Measurements from ENCODE around the gene NPTX1.

Gene NPTX1, protein sequence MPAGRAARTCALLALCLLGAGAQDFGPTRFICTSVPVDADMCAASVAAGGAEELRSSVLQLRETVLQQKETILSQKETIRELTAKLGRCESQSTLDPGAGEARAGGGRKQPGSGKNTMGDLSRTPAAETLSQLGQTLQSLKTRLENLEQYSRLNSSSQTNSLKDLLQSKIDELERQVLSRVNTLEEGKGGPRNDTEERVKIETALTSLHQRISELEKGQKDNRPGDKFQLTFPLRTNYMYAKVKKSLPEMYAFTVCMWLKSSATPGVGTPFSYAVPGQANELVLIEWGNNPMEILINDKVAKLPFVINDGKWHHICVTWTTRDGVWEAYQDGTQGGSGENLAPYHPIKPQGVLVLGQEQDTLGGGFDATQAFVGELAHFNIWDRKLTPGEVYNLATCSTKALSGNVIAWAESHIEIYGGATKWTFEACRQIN

DNA sequence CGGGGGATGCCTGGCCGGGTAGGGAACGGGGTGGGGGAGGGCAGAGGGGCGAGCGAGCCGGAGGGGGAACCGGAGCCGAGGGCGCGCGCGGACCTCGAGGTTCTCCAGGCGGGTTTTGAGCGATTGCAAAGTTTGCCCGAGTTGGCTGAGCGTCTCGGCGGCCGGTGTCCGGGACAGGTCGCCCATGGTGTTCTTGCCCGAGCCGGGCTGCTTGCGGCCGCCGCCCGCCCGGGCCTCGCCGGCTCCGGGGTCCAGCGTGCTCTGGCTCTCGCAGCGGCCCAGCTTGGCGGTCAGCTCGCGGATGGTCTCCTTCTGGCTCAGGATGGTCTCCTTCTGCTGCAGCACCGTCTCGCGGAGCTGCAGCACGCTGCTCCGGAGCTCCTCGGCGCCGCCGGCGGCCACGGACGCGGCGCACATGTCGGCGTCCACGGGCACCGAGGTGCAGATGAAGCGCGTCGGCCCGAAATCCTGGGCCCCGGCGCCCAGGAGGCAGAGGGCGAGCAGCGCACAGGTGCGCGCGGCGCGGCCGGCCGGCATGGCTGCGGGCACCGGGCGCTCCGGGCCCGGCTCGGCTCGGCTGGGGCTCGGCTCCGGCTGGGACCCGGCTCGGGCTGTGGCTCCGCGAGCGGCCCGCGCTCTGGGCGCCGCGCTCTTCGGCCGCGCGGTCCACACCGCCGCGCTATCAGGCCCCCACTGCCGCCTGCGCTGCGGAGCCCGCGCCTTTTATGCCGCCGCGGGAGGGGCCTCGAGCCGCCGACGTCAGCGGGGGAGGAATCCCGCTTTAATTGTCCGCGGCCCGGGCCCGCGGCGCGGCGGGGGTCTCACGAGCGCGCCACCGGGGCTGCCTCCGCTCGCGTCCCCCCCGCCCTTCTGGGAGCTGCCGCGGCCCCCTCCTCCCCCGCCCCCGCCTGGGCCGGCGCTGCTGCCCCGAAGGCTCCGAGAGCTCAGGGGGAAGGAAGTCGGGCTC lies at the start of gene NPTX1:
TSS of gene NPTX1 (minus strand) at position 698 of the 967 bp plus-strand sequence. CDS start at position 537, 161 bp downstream.
- no peak within 1 kb of the TSS for H3K27ac ChIP-seq (ENCODE audit: low read depth in 2 of 2, low read length in 2 of 2)
- no peaks in the 10 kb centered on the region for H3K36me3 ChIP-seq (ENCODE audit: control insufficient read depth in 2 of 2, insufficient read depth in 2 of 2, low read length in 2 of 2)
- peak within 1 kb of the TSS in 1 of 2 donors; percentile 20 for H3K4me3 ChIP-seq (ENCODE audit: low read length in 2 of 2)
- no peaks in the 10 kb centered on the region for H3K9me3 ChIP-seq (ENCODE audit: control insufficient read depth in 2 of 2, low read length in 2 of 2)
- H3K4me1 ChIP-seq (ENCODE audit: control insufficient read depth in 2 of 2, insufficient read depth in 2 of 2, low read length in 2 of 2) = peaks cover 5 to 8% of the 10 kb centered on the region in 2 donors
- H3K9ac ChIP-seq (ENCODE audit: low read depth in 1 of 2, low read length in 2 of 2) = no peak within 1 kb of the TSS
- H3K27me3 ChIP-seq (ENCODE audit: control insufficient read depth in 2 of 2, insufficient read depth in 2 of 2, low read length in 2 of 2) = peaks cover 51 to 52% of the 10 kb centered on the region in 2 donors

DNA sequence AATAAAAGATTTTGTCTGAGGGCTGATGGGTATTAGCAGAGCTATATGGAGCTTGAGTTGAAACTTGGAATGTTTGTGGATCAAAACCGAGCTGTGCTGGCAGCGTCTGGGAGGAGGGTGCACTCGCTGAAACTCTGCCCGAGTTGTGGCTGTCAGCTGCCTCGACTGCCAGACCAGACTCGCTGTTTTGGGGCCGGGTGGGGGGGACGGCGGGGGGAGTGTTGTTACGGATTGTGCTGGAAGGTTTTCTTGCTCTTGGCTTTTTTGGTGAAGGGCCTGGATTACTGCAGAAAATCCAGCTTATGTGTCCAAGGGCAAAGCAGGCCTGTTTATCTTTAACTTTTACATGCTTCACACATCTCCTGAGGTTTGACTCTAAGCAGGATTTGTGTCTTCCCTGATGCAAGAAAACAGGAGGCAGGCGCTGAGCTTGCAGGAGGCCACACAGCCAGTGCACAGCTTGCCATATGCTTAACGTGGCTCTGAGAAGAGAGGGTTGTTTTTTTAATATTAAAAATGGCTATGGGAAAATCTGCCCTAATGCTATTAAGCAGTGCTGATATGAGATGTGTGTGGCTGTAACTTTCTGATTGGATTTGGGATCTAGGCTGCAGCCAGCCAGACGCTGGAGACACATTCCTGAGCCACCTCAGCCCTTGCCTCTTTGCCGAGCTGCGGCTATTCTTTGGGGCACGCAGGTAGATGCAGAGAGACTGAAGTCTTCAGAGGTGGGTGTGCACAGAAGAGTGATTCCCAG lies 47.7 kb upstream of the NPTX1 start:
- H3K27ac ChIP-seq (ENCODE audit: low read depth in 2 of 2, low read length in 2 of 2) = no peak overlapping the region

DNA sequence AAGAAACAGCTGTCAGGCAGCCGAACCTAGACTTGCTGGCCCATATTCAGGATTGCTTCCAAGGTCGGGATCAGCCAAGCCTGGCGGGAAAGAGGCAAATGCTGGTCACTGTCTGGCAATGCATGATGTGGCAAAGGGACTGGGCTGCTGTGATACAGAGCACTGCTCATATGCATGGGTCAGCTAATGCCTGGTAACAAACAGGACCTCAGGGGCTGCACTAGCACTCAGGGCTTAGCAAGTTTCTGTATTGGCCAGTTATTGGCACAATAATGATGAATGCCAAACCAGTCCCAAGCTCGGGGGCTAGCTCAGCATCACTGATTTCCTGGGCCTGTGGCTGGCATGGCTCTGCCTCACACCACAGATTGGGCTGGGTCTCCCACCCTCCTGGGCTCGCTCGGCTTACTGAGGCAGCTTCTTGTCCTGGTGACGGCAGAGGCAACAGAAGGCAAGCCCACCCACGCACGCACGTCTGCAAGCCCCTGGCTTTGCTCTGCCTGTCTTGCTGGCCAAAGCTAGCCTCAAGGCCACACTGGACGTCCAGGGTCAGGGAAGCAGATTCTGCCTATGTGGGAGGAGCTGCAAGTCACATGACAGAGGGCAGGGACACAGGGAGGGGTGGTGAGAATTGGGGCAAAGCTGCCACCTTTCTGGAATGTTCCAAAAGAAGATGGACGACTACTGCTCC lies 46.8 kb upstream of the NPTX1 start:
- Histone ChIP-seq H3K9ac (ENCODE audit: low read depth in 1 of 2, low read length in 2 of 2) (no peak overlapping the region), H3K27me3 (ENCODE audit: control insufficient read depth in 2 of 2, insufficient read depth in 2 of 2, low read length in 2 of 2) (peaks cover 11 to 16% of the 10 kb centered on the region in 2 donors), H3K4me1 (ENCODE audit: control insufficient read depth in 2 of 2, insufficient read depth in 2 of 2, low read length in 2 of 2) (no peaks in the 10 kb centered on the region), H3K4me3 (ENCODE audit: low read length in 2 of 2) (no peak overlapping the region), H3K36me3 (ENCODE audit: control insufficient read depth in 2 of 2, insufficient read depth in 2 of 2, low read length in 2 of 2) (no peaks in the 10 kb centered on the region), H3K27ac (ENCODE audit: low read depth in 2 of 2, low read length in 2 of 2) (no peak overlapping the region), H3K9me3 (ENCODE audit: control insufficient read depth in 2 of 2, low read length in 2 of 2) (no peaks in the 10 kb centered on the region)

More for the DNA sequence above, 47.7 kb upstream of the NPTX1 start:
- Histone ChIP-seq H3K9ac (ENCODE audit: low read depth in 1 of 2, low read length in 2 of 2) (no peak overlapping the region), H3K4me3 (ENCODE audit: low read length in 2 of 2) (no peak overlapping the region), H3K4me1 (ENCODE audit: control insufficient read depth in 2 of 2, insufficient read depth in 2 of 2, low read length in 2 of 2) (no peaks in the 10 kb centered on the region), H3K9me3 (ENCODE audit: control insufficient read depth in 2 of 2, low read length in 2 of 2) (no peaks in the 10 kb centered on the region), H3K27me3 (ENCODE audit: control insufficient read depth in 2 of 2, insufficient read depth in 2 of 2, low read length in 2 of 2) (peaks cover 11 to 18% of the 10 kb centered on the region in 2 donors), H3K36me3 (ENCODE audit: control insufficient read depth in 2 of 2, insufficient read depth in 2 of 2, low read length in 2 of 2) (no peaks in the 10 kb centered on the region)

DNA sequence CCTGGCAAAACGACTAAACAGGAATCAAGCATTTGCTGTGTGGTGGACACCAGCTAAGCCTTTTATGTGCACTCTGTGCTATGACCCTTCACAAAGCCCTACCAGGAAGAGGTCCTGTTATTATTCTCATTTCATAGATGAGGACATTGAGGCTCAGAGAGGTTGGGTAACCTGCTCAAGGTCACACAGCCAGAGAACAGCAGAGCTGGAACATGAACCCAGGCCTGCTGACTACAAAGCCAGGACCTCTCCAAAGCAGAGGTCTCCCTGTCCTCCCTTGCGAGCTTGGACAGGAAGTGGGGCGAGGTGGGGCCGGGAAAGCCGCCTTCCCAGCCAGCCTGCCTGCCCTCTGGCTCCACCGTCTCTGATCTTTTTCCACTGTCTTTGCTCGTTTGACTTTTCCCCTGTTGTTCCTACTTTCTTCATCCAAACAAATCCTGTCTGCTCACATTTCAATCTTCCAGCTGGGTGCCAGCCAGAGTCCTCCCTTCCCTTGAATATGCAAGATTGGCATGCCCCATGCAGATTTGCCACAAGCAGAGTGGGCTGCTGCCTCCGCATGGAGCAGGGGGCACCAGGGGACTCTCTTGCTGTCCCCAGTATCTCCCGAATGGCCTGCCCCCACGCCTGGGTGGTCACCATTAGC lies 44.5 kb upstream of the NPTX1 start:
- H3K9ac ChIP-seq (ENCODE audit: low read depth in 1 of 2, low read length in 2 of 2) = no peak overlapping the region
- no peak overlapping the region for H3K27ac ChIP-seq (ENCODE audit: low read depth in 2 of 2, low read length in 2 of 2)
- no peaks in the 10 kb centered on the region for H3K36me3 ChIP-seq (ENCODE audit: control insufficient read depth in 2 of 2, insufficient read depth in 2 of 2, low read length in 2 of 2)
- no peaks in the 10 kb centered on the region for H3K4me1 ChIP-seq (ENCODE audit: control insufficient read depth in 2 of 2, insufficient read depth in 2 of 2, low read length in 2 of 2)
- H3K27me3 ChIP-seq (ENCODE audit: control insufficient read depth in 2 of 2, insufficient read depth in 2 of 2, low read length in 2 of 2) = peaks cover 2 to 3% of the 10 kb centered on the region in 2 donors
- H3K9me3 ChIP-seq (ENCODE audit: control insufficient read depth in 2 of 2, low read length in 2 of 2) = no peaks in the 10 kb centered on the region
- no peak overlapping the region for H3K4me3 ChIP-seq (ENCODE audit: low read length in 2 of 2)

DNA sequence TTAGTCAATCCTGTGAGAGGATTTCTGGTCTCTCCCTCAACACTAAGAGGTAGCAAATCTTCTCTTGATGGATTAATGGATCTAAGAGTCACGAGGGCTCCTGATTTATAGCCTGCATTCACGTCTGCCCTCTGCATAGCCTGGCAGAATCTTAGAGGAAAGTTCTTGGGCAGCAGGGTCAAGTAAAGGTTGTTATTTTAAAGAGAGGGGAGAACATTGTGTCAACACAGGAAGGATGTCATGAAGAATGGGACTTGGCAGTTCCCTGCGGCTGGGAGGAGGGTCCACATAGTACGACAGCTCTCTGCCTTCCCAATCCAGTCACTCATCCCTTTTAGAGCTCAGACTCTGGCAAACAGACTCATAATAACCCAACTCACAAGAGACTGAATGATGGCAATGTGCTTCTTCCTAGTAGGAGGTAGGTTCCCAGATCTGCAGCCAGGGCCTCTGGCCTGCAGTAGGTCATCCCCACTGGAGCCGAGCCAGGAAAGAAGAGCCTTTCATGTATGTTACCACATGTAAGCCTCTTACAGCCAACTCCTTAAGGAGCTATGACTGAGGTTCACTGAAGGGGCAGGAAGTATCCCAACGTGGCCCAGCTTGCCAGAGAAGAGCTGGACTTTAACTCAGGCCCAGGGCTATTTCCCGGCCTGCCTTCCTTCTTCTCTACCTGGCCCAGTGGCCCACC lies 42.8 kb upstream of the NPTX1 start:
- Histone ChIP-seq H3K4me1 (ENCODE audit: control insufficient read depth in 2 of 2, insufficient read depth in 2 of 2, low read length in 2 of 2) (no peaks in the 10 kb centered on the region), H3K27me3 (ENCODE audit: control insufficient read depth in 2 of 2, insufficient read depth in 2 of 2, low read length in 2 of 2) (peaks cover 0 to 2% of the 10 kb centered on the region in 2 donors), H3K4me3 (ENCODE audit: low read length in 2 of 2) (no peak overlapping the region), H3K9me3 (ENCODE audit: control insufficient read depth in 2 of 2, low read length in 2 of 2) (no peaks in the 10 kb centered on the region), H3K36me3 (ENCODE audit: control insufficient read depth in 2 of 2, insufficient read depth in 2 of 2, low read length in 2 of 2) (no peaks in the 10 kb centered on the region), H3K27ac (ENCODE audit: low read depth in 2 of 2, low read length in 2 of 2) (no peak overlapping the region), H3K9ac (ENCODE audit: low read depth in 1 of 2, low read length in 2 of 2) (no peak overlapping the region)

DNA sequence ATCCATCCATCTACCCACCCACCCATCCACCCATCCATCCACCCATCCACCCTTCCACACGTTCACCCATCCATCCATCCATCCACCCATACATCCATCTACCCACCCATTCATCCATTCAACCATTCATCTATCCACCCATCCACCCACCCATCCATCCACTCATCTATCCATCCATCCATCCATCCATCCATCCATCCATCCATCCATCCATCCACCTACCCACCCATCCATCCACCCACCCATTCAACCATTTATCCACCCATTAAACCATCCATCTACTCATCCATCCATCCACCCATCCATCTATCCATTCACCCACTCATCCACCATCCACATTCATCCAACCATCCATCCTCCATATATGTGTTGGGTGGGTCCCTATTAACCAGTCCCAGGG lies 42.0 kb upstream of the NPTX1 start:
- H3K9ac ChIP-seq (ENCODE audit: low read depth in 1 of 2, low read length in 2 of 2) = no peak overlapping the region

DNA sequence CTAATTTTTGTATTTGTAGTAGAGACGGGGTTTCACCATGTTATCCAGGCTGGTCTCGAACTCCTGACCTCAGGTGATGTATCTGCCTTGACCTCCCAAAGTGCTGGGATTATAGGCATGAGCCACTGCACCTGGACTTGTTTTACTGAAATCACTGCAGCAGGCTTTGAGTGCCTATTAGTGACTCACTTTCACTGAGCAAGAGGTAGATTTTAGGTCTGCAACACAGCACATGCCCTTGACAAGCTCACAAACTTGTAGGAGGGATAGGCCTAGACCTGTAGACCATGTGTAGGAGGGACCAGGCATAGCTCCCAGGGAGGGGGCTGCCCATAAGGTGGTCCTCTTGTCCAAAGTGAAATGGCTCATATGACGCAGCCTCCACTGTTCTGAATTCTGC lies 41.2 kb upstream of the NPTX1 start:
- Histone ChIP-seq H3K27ac (ENCODE audit: low read depth in 2 of 2, low read length in 2 of 2) (no peak overlapping the region), H3K36me3 (ENCODE audit: control insufficient read depth in 2 of 2, insufficient read depth in 2 of 2, low read length in 2 of 2) (no peaks in the 10 kb centered on the region), H3K4me1 (ENCODE audit: control insufficient read depth in 2 of 2, insufficient read depth in 2 of 2, low read length in 2 of 2) (no peaks in the 10 kb centered on the region), H3K9me3 (ENCODE audit: control insufficient read depth in 2 of 2, low read length in 2 of 2) (no peaks in the 10 kb centered on the region), H3K9ac (ENCODE audit: low read depth in 1 of 2, low read length in 2 of 2) (no peak overlapping the region), H3K4me3 (ENCODE audit: low read length in 2 of 2) (no peak overlapping the region), H3K27me3 (ENCODE audit: control insufficient read depth in 2 of 2, insufficient read depth in 2 of 2, low read length in 2 of 2) (peaks cover 2% of the 10 kb centered on the region in 2 donors)

More for the DNA sequence above, 42.0 kb upstream of the NPTX1 start:
- H3K27me3 ChIP-seq (ENCODE audit: control insufficient read depth in 2 of 2, insufficient read depth in 2 of 2, low read length in 2 of 2) = peaks cover 2% of the 10 kb centered on the region in 2 donors
- H3K9me3 ChIP-seq (ENCODE audit: control insufficient read depth in 2 of 2, low read length in 2 of 2) = no peaks in the 10 kb centered on the region
- no peak overlapping the region for H3K4me3 ChIP-seq (ENCODE audit: low read length in 2 of 2)
- H3K36me3 ChIP-seq (ENCODE audit: control insufficient read depth in 2 of 2, insufficient read depth in 2 of 2, low read length in 2 of 2) = no peaks in the 10 kb centered on the region
- H3K4me1 ChIP-seq (ENCODE audit: control insufficient read depth in 2 of 2, insufficient read depth in 2 of 2, low read length in 2 of 2) = no peaks in the 10 kb centered on the region
- no peak overlapping the region for H3K27ac ChIP-seq (ENCODE audit: low read depth in 2 of 2, low read length in 2 of 2)

DNA sequence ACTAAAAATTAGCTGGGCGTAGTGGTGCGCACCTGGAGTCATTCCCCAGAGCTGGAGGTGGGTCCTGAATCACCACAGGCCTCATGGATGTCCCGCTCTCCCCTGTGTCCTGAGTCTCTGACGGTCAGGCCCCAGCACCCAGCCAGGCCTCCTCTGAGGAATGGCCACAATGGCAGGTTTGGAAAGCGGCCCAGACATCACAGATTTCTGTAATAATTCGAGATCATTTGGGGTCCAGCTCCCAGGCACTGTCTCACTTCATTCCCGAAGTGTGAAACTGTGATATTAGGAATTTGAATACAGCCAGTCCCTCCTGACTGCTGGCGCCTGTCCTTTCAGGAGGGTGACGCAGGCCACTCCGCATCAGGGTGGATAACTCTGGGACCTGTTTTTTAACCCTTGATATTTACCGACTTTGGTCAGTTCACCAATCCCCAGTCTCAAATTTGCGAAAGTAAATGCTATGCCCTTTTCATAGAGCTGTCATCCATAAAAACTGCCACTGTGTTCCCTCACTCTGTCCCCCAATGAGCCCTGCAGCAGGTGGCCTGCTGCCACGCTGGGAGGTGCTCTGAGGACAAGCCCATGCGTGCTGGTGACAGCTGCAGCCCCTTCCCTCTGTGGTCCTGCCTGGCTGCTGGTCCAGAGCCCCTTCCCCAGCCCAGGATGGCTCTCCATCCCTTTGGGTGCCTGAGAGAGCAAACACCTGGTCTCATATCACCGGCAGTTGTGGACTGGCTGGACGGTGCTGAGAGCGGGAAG lies 39.9 kb upstream of the NPTX1 start:
- Histone ChIP-seq H3K4me3 (ENCODE audit: low read length in 2 of 2) (no peak overlapping the region), H3K36me3 (ENCODE audit: control insufficient read depth in 2 of 2, insufficient read depth in 2 of 2, low read length in 2 of 2) (no peaks in the 10 kb centered on the region), H3K27ac (ENCODE audit: low read depth in 2 of 2, low read length in 2 of 2) (no peak overlapping the region), H3K9me3 (ENCODE audit: control insufficient read depth in 2 of 2, low read length in 2 of 2) (no peaks in the 10 kb centered on the region), H3K9ac (ENCODE audit: low read depth in 1 of 2, low read length in 2 of 2) (no peak overlapping the region), H3K27me3 (ENCODE audit: control insufficient read depth in 2 of 2, insufficient read depth in 2 of 2, low read length in 2 of 2) (peaks cover 2 to 4% of the 10 kb centered on the region in 2 donors), H3K4me1 (ENCODE audit: control insufficient read depth in 2 of 2, insufficient read depth in 2 of 2, low read length in 2 of 2) (no peaks in the 10 kb centered on the region)

Data from mucosa of rectum (tissue), 2 donors.